Measurements from ENCODE around the gene IRAK1.

The IRAK1 gene

DNA sequence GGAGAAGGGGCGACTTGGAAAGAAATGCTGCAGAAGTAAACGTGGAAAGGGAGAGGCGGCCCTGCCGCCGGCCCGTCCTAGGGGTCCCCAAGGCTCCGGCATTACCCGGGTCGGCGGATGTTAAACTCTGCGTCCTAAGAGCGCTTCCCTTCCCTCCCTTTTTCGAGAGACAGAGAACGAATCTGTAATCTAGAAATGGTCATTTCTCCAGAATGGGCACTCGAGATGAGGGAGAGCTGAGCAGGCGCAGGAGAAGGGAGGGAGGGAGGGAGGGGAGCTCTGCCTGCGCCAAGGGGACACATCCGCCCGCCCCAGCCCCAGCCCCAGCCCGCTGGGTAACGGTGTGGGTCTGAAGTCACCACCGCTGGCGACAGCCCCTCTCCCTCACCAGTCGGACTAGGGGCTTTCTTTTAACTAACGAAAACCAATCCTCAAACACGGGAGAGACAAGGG is 49.8 kb downstream of the IRAK1 start:
- DNase-seq = no peak

DNA sequence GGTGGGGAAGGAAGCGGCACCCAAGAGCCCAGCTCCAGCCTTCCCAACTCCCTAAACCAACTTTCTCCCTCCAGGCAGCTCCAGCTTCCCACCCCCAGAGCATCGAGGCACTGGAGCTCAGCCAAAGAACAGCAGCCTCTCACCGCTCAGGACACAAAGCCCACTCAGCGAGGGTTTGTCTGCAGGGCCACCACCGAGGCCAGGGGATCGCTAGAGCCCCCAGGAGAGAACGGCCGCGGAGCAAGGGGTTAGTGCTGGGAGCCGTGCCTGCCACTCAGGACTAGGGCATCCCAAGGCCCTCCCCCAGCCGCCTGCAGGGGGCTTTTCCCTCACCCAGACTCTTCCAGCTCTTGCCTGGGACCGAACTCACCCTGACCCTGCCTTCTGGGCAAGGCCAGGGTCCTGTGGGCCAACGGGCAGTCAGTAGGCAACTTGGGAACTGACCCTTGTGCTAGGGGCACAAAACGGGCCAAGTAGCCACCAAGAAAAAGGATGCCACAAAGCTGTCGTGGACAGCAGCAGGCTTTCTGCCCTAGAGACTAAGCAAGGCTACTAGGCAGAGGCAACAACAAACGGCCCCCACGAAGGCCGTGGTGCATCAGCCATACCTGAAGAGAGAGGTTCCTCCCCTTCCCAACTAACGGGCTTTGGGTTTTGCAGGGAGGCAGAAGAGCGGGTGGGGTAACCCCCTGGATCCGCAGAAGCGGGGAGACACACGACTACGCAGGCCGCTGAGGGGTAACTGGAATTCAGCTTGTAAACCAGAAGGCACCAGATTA is 50.4 kb downstream of the IRAK1 start:
- no peak for DNase-seq

DNA sequence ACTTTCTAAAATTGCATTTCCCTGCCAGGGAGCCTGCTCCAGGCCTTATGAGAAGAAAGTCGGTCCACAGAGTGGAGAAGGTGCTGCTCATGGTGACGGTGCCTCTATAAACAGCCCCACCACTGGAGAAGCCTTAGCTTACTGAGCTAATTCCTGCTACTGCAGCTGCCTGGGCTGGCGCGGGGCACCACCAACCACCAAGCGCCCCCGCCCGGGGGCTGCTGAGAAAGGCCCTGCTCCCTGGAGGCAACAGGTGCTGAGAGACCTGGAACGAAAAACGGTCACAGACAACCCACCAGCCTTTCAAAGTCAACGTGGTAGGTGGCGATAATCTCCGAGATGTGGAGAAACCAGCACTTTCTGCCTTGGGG is 51.0 kb downstream of the IRAK1 start:
- no peak for DNase-seq

DNA sequence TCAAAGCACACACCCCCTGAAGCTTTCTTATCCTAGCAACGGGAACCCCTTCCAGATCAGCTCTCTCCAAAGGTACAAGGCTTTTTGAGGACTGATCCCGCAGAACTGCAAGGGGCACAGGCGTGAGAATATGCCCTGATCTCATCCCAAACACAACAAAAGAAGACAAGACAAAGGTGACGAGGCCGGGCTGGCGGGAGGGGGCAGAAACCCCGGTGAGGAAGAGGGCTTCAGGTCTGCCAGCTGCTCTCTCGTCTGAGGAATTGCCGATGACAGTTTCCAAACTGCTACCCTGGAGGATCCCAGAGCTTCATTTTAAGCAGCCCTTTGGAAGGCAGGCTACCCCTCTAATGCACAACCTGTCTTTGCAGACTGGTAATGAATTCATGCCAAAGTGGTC is 51.4 kb downstream of the IRAK1 start:
- no peak for DNase-seq

DNA sequence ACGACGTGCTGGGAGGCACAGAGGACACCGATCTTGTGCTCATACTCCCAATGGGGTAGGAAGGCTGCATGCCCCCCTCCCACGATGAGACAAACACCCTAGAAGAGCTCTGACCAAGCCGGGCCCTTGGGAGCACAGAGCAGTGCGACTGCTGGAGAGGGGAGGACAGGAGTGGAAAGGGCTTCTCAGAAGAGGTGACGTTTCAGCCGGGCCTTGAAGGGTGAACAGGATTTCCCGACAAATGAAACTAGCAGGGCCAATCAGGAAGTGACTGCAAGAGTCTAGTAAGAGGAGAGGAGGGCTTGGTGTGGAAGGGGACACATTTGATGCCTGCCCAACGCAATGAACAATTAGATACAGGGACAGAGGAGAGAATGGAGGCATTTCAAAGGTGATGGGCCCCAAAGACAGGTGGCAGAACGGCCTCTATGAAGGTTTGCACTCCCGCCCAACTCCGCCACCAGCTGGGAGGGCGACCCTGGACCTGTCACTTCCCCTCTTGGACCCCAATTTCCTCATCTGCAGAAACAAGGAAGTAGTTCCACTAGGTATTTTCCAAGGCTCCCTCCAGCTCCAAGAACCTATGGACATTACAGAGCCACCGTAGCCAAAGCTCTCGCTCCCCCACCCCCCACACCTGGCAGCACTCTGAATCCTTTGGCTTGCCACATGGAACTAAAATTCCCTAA is 52.0 kb downstream of the IRAK1 start:
- DNase-seq = no peak

DNA sequence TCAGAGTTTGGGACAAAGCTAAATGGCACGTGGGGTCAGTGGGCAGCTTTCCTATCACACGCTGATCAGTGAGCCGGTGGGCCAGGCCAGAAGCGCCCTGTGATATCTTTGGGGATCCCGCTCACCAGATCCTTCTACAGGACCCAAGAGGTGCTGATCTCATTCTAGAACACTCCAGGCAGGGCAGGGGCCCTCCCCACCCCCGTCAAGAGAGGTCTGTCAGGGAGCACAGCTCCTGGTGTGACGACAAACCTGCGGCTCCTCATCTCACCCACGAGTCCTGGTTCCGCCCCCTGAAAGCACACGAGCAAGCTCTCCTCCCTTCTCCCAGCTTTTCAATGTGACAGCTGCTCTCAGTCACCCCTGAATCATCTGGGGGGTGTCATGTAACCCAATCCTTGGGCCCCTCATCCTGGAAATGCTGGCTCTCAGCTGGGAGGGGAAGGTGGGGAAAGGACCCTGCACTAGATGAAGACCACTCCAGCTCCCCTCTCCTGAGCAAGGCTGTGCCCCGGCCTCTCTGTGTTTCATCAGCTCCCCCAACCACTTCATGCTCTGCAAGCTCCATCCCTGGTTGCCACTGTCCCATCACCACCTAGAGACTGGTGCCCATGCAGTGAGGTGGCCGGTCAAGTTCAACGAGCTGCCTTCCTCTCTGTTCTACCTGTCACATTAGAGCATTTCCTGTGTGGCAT is 52.7 kb downstream of the IRAK1 start:
- no peak for DNase-seq

DNA sequence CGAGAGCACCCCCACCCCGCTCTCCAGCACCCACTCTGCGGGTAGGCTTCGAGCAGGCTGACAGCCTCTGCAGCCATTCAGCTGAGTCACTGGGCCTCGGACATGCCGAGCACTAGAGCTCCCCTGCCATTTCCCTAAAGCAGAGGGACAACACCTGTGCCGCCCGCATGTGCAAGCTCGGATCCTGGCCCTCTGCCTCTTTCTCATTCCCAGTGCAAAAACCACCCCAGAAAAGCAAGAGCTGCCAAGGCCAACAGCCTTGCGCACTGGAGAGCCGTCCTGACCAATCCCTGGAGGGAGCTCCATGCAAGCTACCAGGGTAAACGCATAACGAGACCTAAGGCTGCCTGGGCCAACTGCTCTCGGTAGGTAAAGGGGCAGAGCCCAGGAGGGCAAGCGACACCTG is 53.4 kb downstream of the IRAK1 start:
- DNase-seq = no peak

DNA sequence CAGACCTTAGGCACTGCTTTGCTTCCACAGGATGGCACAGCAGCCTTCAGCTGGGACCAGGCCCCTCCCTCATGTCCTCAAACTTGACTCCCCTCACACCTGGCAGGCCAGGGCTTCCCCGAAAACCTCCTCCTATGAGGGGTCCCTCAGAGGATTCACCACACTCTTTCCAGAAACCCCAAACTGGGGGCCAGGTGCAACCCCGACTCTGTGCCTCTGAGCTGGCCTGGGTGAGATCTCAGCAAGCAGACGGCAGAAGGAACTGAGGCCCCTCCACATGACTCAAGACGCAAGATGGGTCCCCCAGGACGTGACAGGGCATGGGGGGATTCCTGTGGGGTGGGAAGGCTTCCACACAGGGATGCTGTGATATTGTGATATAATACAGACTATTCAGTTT is 54.3 kb downstream of the IRAK1 start:
- DNase-seq = no peak

DNA sequence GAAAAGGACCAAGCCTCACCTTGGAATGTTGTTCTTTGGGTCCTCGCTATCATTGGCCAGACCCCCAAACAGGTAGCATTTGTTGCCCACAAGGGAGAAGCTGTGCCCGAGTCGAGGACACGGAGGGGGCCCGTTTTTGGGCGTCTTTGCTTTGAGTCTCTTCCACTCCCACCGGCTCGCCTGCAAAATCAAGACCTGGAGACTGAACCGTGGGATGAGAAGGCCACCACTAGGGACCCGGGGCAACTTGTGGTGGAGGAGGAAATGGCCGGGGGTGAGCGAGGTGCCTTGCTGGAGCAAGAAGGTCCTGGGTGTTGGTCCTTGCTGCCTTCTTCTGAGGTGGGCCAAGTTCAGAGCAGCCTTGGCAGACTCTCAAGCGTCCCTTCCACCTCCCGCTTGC is 55.6 kb downstream of the IRAK1 start:
- no peak for DNase-seq

DNA sequence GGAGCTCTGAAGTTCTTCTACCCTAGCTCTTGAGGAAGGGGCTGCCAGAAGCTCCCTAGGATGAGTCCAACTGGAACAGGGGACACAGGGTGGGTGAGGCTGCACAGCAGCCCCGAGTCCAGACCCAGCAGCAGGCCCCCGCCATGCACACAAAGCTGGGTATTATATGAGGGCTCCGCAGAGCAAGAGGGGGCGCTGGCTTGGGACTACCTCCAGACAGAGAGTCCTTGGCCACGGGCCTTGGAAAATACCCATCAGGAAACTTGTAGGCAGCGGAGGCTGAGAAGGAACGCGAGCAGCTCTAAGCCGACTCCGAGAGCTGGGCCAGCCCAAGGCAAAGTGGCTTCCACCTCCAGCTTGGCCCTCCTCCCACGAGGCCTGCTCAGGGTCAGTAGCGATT is 56.2 kb downstream of the IRAK1 start:
- DNase-seq = no peak

DNA sequence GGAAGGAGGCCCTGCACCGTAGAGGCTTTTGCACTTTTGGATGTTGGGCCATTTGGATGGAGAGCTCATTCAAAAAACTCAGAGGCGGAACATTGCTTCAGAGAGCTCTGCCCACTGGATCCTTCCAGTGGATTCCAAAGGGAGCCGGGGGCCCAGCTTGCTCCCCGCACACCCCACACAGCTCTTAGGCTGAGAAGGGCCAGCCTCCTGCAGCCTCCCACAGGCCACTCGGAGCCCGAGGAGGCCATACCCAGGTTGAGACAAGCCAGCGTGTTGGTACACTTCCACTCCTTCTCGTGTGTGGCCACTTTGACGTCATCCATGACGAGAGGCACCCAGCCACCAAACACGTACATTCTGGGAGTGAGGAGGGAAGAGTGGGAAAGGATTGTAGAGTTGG is 58.4 kb downstream of the IRAK1 start:
- DNase-seq = no peak

DNA sequence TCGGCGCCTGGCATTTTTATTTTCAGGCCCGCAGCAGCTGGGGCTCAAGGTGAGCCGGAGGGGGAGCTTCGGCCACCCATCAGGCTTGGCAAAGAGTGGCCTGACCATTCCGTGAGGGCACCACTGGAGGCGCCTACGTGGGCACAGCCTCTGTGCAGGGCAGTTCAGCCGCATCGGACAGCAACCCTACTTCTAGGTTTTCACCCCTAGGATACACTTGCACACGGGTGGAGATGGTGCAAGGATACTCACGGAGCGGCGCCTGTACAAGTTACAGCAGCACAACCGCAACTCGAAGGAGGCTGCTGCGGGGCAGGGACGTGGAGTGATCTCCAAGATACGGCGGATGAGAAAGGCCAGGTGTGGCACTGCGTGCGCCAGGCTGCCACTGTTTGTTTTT is 58.9 kb downstream of the IRAK1 start:
- DNase-seq = no peak

All from activated CD8-positive, alpha-beta memory T cell treated with anti-CD3 and anti-CD28 coated beads for 24 hours (primary cell).